HG02759 (cell line): ENCODE results near the gene AHI1.
"Not testable (repeated sequence)": the region's sequence is repeated elsewhere in the genome, so short reads cannot be mapped to it uniquely, and the experiment has no call there.

Experiments used
- ATAC-seq: cut with Tn5 transposase; IDR thresholded peaks from one replicate; pipeline ENCODE4 v1.9.1; 2021; ENCODE audit warnings: mild to moderate bottlenecking, moderate library complexity; ENCODE audit not compliant: unreplicated experiment

Gene AHI1

GRCh38 chr6:135397172-135397952, 100.2 kb downstream of the AHI1 start:
- no peak for ATAC-seq

- no peak for ATAC-seq
Measured at GRCh38 chr6:135395136-135395535, 102.4 kb downstream of the AHI1 start.

GRCh38 chr6:135393289-135393688, 104.3 kb downstream of the AHI1 start:
- no peak for ATAC-seq

- no peak for ATAC-seq
Measured at GRCh38 chr6:135390458-135390857, 107.1 kb downstream of the AHI1 start.

GRCh38 chr6:135385299-135385698, 112.2 kb downstream of the AHI1 start:
- no peak for ATAC-seq

- ATAC-seq = no peak
Measured at GRCh38 chr6:135383766-135384165, 113.8 kb downstream of the AHI1 start.

GRCh38 chr6:135383301-135383700, 114.2 kb downstream of the AHI1 start:
- ATAC-seq = no peak

GRCh38 chr6:135382182-135382628, 115.3 kb downstream of the AHI1 start:
- peak; percentile 93 for ATAC-seq

GRCh38 chr6:135380793-135381192, 116.7 kb downstream of the AHI1 start:
- no peak for ATAC-seq

GRCh38 chr6:135379647-135380046, 117.9 kb downstream of the AHI1 start:
- ATAC-seq = no peak

GRCh38 chr6:135372758-135373157, 124.8 kb downstream of the AHI1 start:
- ATAC-seq = peak; percentile 81

- ATAC-seq = not testable (repeated sequence)
Measured at GRCh38 chr6:135363622-135364021, 133.9 kb downstream of the AHI1 start.

- no peak for ATAC-seq
Measured at GRCh38 chr6:135362124-135362523, 135.4 kb downstream of the AHI1 start.

GRCh38 chr6:135360222-135360621, 137.3 kb downstream of the AHI1 start:
- ATAC-seq = no peak

- ATAC-seq = no peak
Measured at GRCh38 chr6:135358985-135359384, 138.6 kb downstream of the AHI1 start.

GRCh38 chr6:135358251-135358821, 139.2 kb downstream of the AHI1 start:
- no peak for ATAC-seq

- no peak for ATAC-seq
Measured at GRCh38 chr6:135354407-135354806, 143.1 kb downstream of the AHI1 start.

GRCh38 chr6:135353113-135353512, 144.4 kb downstream of the AHI1 start:
- no peak for ATAC-seq

- ATAC-seq = no peak
Measured at GRCh38 chr6:135351635-135352034, 145.9 kb downstream of the AHI1 start.

- ATAC-seq = no peak
Measured at GRCh38 chr6:135347887-135348286, 149.7 kb downstream of the AHI1 start.

- ATAC-seq = no peak
Measured at GRCh38 chr6:135346747-135347146, 150.8 kb downstream of the AHI1 start.

GRCh38 chr6:135344526-135344925, 153.0 kb downstream of the AHI1 start:
- no peak for ATAC-seq
